ENCODE data around the gene JADE3. TPM values are rescaled to one million over a fixed set of nuclear protein-coding genes. Genes with fewer than 3 reads are reported as not detected.

JADE3 gene
- total RNA-seq (2014; rRNA removed; shearing (Covaris generic)), result 3.7 and 4.9 TPM in 2 replicates

GRCh38 chrX:46912098-46912602, at the start of gene JADE3:
TSS of gene JADE3 (plus strand) at chrX:46912421. CDS start at chrX:46984895, 72,474 bp downstream.

GRCh38 chrX:47078129-47079043, 166.2 kb downstream of the JADE3 start, which contains the start of gene RGN:
TSS of gene RGN (plus strand) at chrX:47078443. CDS start at chrX:47081145, 2,702 bp downstream.

Small RNAs within 50 kb of the gene (small RNA-seq; reads per million reads assigned to genes)
- not detected for gene RNU6-1189P

Other genes starting within 250 kb of the JADE3 start
- 22.7 and 23.6 TPM in 2 replicates for gene SLC9A7, start 153.3 kb upstream of the JADE3 start, total RNA-seq (2014; rRNA removed; shearing (Covaris generic))
- gene RP2, start 75.4 kb upstream of the JADE3 start, total RNA-seq (2014; rRNA removed; shearing (Covaris generic)), result 4.0 and 5.1 TPM in 2 replicates
- 0.19 TPM in 1 of 2 replicates, not detected in the other for gene RGN, start 166.0 kb downstream of the JADE3 start, total RNA-seq (2014; rRNA removed; shearing (Covaris generic))
- 140 and 160 TPM in 2 replicates for gene NDUFB11, start 232.3 kb downstream of the JADE3 start, total RNA-seq (2014; rRNA removed; shearing (Covaris generic))
- 75.3 and 88.8 TPM in 2 replicates for gene RBM10, start 232.8 kb downstream of the JADE3 start, total RNA-seq (2014; rRNA removed; shearing (Covaris generic))